Trophoblast cell (in vitro differentiated cells and primary cell): ENCODE data around the gene ZFHX3.

ENCODE experiments used
- DNase-seq, 2 donors: peaks; one replicate each; pipeline ENCODE4 v3.0.0-alpha.2; 2016
- H2AFZ ChIP-seq: 2 replicates; pipeline ENCODE4 v1.6.1; 2013; ENCODE audit warnings: low read length, moderate library complexity, mild to moderate bottlenecking; ENCODE audit not compliant: insufficient read depth, poor library complexity
- H2AK5ac ChIP-seq: 2 replicates; pipeline ENCODE4 v1.6.1; 2013; ENCODE audit warnings: mild to moderate bottlenecking, low read length
- H2BK120ac ChIP-seq: 2 replicates; pipeline ENCODE4 v1.6.1; 2013; ENCODE audit warnings: low read length, mild to moderate bottlenecking, moderate library complexity; ENCODE audit not compliant: insufficient read depth, poor library complexity
- H2BK12ac ChIP-seq: 2 replicates; pipeline ENCODE4 v1.6.1; 2013; ENCODE audit warnings: mild to moderate bottlenecking, low read length, moderate library complexity
- H2BK5ac ChIP-seq: 2 replicates; pipeline ENCODE4 v1.6.1; 2013; ENCODE audit warnings: low read length, low read depth, moderate library complexity, mild to moderate bottlenecking; ENCODE audit not compliant: poor library complexity
- H3K14ac ChIP-seq: 2 replicates; pipeline ENCODE4 v1.6.1; 2013; ENCODE audit warnings: mild to moderate bottlenecking, low read length
- H3K18ac ChIP-seq: 2 replicates; pipeline ENCODE4 v1.6.1; 2013; ENCODE audit warnings: mild to moderate bottlenecking, low read length
- H3K23ac ChIP-seq: 2 replicates; pipeline ENCODE4 v1.6.1; 2013; ENCODE audit warnings: low read length
- H3K27ac ChIP-seq: 2 replicates; pipeline ENCODE4 v1.5.1; 2013; ENCODE audit warnings: low read depth, mild to moderate bottlenecking, inconsistent platforms, low read length, moderate library complexity
- H3K27me3 ChIP-seq: 2 replicates; pipeline ENCODE4 v1.6.1; 2013; ENCODE audit warnings: inconsistent platforms, mild to moderate bottlenecking, low read length, moderate library complexity; ENCODE audit not compliant: insufficient read depth
- H3K36me3 ChIP-seq, 2 experiments: 1 replicate in 1 of 2; 2 replicates in 1 of 2; pipeline ENCODE4 v1.6.1; 2013; ENCODE audit warnings: low read length in 2 of 2, mild to moderate bottlenecking in 2 of 2, moderate library complexity in 1 of 2; ENCODE audit not compliant: insufficient read depth in 2 of 2, control insufficient read depth in 1 of 2
- H3K4ac ChIP-seq: 2 replicates; pipeline ENCODE4 v1.6.1; 2013; ENCODE audit warnings: low read depth, mild to moderate bottlenecking, low read length, moderate library complexity
- H3K4me1 ChIP-seq, 2 experiments: 1 replicate in 1 of 2; 2 replicates in 1 of 2; pipeline ENCODE4 v1.6.1; 2013; ENCODE audit warnings: low read length in 2 of 2, mild to moderate bottlenecking in 2 of 2, moderate library complexity in 1 of 2; ENCODE audit not compliant: insufficient read depth in 2 of 2, control insufficient read depth in 1 of 2
- H3K4me2 ChIP-seq: 2 replicates; pipeline ENCODE4 v1.6.1; 2013; ENCODE audit warnings: inconsistent platforms, mild to moderate bottlenecking, low read length, moderate library complexity
- H3K4me3 ChIP-seq: 2 replicates; pipeline ENCODE4 v1.5.1; 2013; ENCODE audit warnings: mild to moderate bottlenecking, low read depth, low read length, inconsistent platforms
- H3K79me1 ChIP-seq: one replicate; pipeline ENCODE4 v1.6.1; 2013; ENCODE audit warnings: low read length
- H3K79me2 ChIP-seq: 2 replicates; pipeline ENCODE4 v1.6.1; 2013; ENCODE audit warnings: low read length, mild to moderate bottlenecking; ENCODE audit not compliant: control insufficient read depth, insufficient read depth, poor library complexity
- H3K9ac ChIP-seq: 2 replicates; pipeline ENCODE4 v1.6.1; 2013; ENCODE audit warnings: mild to moderate bottlenecking, low read length
- H3K9me3 ChIP-seq: 2 replicates; pipeline ENCODE4 v1.6.1; 2013; ENCODE audit warnings: low read depth, mild to moderate bottlenecking, control low read depth, inconsistent platforms, low read length; ENCODE audit not compliant: insufficient read depth
- H4K12ac ChIP-seq: 2 replicates; pipeline ENCODE4 v1.6.1; 2013; ENCODE audit warnings: low read depth, mild to moderate bottlenecking, low read length, moderate library complexity
- H4K8ac ChIP-seq: 2 replicates; pipeline ENCODE4 v1.6.1; 2013; ENCODE audit warnings: low read depth, mild to moderate bottlenecking, low read length, moderate library complexity
- H4K91ac ChIP-seq: one replicate; pipeline ENCODE4 v1.6.1; 2013; ENCODE audit warnings: low read depth, mild to moderate bottlenecking, low read length, moderate library complexity
- WGBS: extraction: QIAGEN DNeasy Blood & Tissue Kit; methylation state at CpG from one replicate; pipeline ENCODE4 v1.1.7; 2013; ENCODE audit warnings: missing lambda C conversion rate; ENCODE audit not compliant: insufficient read length, insufficient coverage; ENCODE audit errors: extremely low coverage; 5-methylcytosine and 5-hydroxymethylcytosine counted together

Gene ZFHX3

GRCh38 chr16:73067671-73068540, 20.0 kb upstream of the ZFHX3 start:
- H2AFZ ChIP-seq = no peak overlapping the region
- no peak overlapping the region for H3K4ac ChIP-seq
- no peak for DNase-seq
- no peak overlapping the region for H3K23ac ChIP-seq
- H2BK120ac ChIP-seq = peak overlapping the region; percentile 15
- peak overlapping the region; percentile 32 for H2BK5ac ChIP-seq
- H3K79me1 ChIP-seq = peaks cover 14% of the 10 kb centered on the region
- no peak overlapping the region for H3K4me2 ChIP-seq
- no peak overlapping the region for H3K9ac ChIP-seq
- H2AK5ac ChIP-seq = peak overlapping the region; percentile 0
- H3K4me3 ChIP-seq = no peak overlapping the region
- peak overlapping the region; percentile 32 for H3K14ac ChIP-seq
- H4K91ac ChIP-seq = peak overlapping the region; percentile 65
- no peaks in the 10 kb centered on the region for H3K36me3 ChIP-seq
- peaks cover 3% of the 10 kb centered on the region for H3K79me2 ChIP-seq
- H3K18ac ChIP-seq = no peak overlapping the region
- H3K4me1 ChIP-seq = peaks cover 39 to 46% of the 10 kb centered on the region in 2 experiments
- H4K8ac ChIP-seq = no peak overlapping the region
- H4K12ac ChIP-seq = no peak overlapping the region
- peaks cover 38% of the 10 kb centered on the region for H3K27me3 ChIP-seq
- no CpG with 5 or more reads among the region's 5 CpGs for WGBS
- peaks cover 2% of the 10 kb centered on the region for H3K9me3 ChIP-seq
- peak overlapping the region; percentile 77 for H3K27ac ChIP-seq
- peak overlapping the region; percentile 29 for H2BK12ac ChIP-seq

GRCh38 chr16:73066927-73067670, 19.2 kb upstream of the ZFHX3 start:
- peaks cover 40 to 48% of the 10 kb centered on the region in 2 experiments for H3K4me1 ChIP-seq
- H3K4me2 ChIP-seq = peak overlapping the region; percentile 44
- H3K23ac ChIP-seq = no peak overlapping the region
- H3K4me3 ChIP-seq = no peak overlapping the region
- H2AFZ ChIP-seq = no peak overlapping the region
- H2BK12ac ChIP-seq = no peak overlapping the region
- no CpG with 5 or more reads among the region's 24 CpGs for WGBS
- peaks cover 46% of the 10 kb centered on the region for H3K27me3 ChIP-seq
- no peak overlapping the region for H4K91ac ChIP-seq
- no peak overlapping the region for H3K18ac ChIP-seq
- H3K36me3 ChIP-seq = no peaks in the 10 kb centered on the region
- no peak overlapping the region for H3K14ac ChIP-seq
- peaks cover 14% of the 10 kb centered on the region for H3K79me1 ChIP-seq
- peak overlapping the region; percentile 0 for H3K4ac ChIP-seq
- H3K9me3 ChIP-seq = peaks cover 2% of the 10 kb centered on the region
- H3K27ac ChIP-seq = no peak overlapping the region
- no peak overlapping the region for H4K12ac ChIP-seq
- H2AK5ac ChIP-seq = peak overlapping the region; percentile 0
- H4K8ac ChIP-seq = no peak overlapping the region
- H2BK120ac ChIP-seq = no peak overlapping the region
- no peak overlapping the region for H3K9ac ChIP-seq
- no peak overlapping the region for H2BK5ac ChIP-seq
- no peak for DNase-seq
- H3K79me2 ChIP-seq = peaks cover 3% of the 10 kb centered on the region

GRCh38 chr16:73066331-73066926, 18.5 kb upstream of the ZFHX3 start:
- Histone ChIP-seq H3K4me1 (peaks cover 40 to 48% of the 10 kb centered on the region in 2 experiments), H2AFZ (peak overlapping the region; percentile 39), H3K9ac (no peak overlapping the region), H4K91ac (no peak overlapping the region), H2BK120ac (no peak overlapping the region), H3K27me3 (peaks cover 46% of the 10 kb centered on the region), H3K18ac (no peak overlapping the region), H2BK12ac (peak overlapping the region; percentile 56), H2BK5ac (no peak overlapping the region), H3K4ac (peak overlapping the region; percentile 0), H4K8ac (peak overlapping the region; percentile 26), H3K9me3 (peaks cover 2% of the 10 kb centered on the region), H3K36me3 (no peaks in the 10 kb centered on the region), H3K4me2 (peak overlapping the region; percentile 44), H4K12ac (no peak overlapping the region), H3K4me3 (no peak overlapping the region), H3K14ac (no peak overlapping the region), H3K79me2 (peaks cover 3% of the 10 kb centered on the region), H3K23ac (no peak overlapping the region), H3K79me1 (peaks cover 14% of the 10 kb centered on the region), H2AK5ac (no peak overlapping the region), H3K27ac (no peak overlapping the region)
- DNase-seq = no peak
- WGBS = no CpG with 5 or more reads among the region's 49 CpGs

GRCh38 chr16:73065632-73066330, 17.9 kb upstream of the ZFHX3 start:
- Histone ChIP-seq H3K79me1 (peaks cover 14% of the 10 kb centered on the region), H4K8ac (peak overlapping the region; percentile 26), H3K23ac (no peak overlapping the region), H3K4ac (peak overlapping the region; percentile 4), H3K27me3 (peaks cover 46% of the 10 kb centered on the region), H4K91ac (peak overlapping the region; percentile 13), H3K4me3 (no peak overlapping the region), H2BK120ac (peak overlapping the region; percentile 15), H2BK12ac (peak overlapping the region; percentile 8), H2AK5ac (peak overlapping the region; percentile 13), H3K9ac (no peak overlapping the region), H2AFZ (peak overlapping the region; percentile 39), H3K14ac (peak overlapping the region; percentile 42), H3K4me1 (peaks cover 40 to 46% of the 10 kb centered on the region in 2 experiments), H3K79me2 (peaks cover 3% of the 10 kb centered on the region), H3K36me3 (no peaks in the 10 kb centered on the region), H2BK5ac (no peak overlapping the region), H3K18ac (peak overlapping the region; percentile 14), H3K27ac (no peak overlapping the region), H3K9me3 (peaks cover 2% of the 10 kb centered on the region), H3K4me2 (peak overlapping the region; percentile 44), H4K12ac (peak overlapping the region; percentile 2)
- DNase-seq = no peak
- no CpG with 5 or more reads among the region's 43 CpGs for WGBS
